ENCODE results near the gene SMIM17. TPM values are rescaled to one million over a fixed set of nuclear protein-coding genes. Genes with fewer than 3 reads are reported as not detected.

SMIM17 gene
- 0.33 TPM in 1 of 2 replicates, not detected in the other for total RNA-seq

DNA sequence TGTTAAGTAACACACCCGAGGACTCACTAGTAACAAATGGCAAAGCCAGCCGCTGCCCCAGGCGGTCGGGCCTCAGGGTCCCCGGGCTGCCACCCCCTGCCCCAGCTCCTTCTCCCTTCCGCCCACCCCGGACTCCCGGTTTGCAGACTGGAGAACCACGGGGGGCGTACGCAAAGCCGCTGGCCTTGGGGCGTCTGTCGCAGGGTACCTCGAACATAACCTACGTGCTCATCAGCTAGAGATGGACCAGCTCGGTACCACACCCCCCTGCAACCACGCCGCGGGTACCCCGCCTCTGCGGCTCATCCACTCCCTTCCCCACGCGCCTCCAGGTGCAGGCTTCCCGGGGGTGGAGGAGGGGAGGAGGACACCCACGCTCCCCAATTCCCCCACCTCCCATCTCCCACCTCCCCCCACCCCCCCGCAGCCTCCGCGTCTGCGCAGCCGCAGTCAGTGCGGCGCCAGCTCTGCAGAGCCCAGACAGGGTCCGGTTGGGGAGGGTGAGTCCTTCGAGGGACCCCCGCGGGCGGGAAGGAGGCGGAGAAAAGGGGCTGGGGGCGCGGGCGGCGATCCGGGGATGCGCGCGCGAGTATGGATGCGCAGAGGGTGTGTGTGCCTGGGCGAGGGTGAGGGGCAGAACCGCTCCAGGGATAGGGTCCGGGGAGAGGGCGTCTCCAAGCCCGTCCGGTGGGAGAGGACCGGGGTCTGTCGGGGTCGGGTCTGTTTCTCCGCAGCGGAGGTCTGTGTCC, at the start of gene SMIM17:
Gene SMIM17, plus strand, starts transcription at position 449 of the 749 bp plus-strand sequence. CDS start 2,509 bp downstream, outside the sequence.

DNA sequence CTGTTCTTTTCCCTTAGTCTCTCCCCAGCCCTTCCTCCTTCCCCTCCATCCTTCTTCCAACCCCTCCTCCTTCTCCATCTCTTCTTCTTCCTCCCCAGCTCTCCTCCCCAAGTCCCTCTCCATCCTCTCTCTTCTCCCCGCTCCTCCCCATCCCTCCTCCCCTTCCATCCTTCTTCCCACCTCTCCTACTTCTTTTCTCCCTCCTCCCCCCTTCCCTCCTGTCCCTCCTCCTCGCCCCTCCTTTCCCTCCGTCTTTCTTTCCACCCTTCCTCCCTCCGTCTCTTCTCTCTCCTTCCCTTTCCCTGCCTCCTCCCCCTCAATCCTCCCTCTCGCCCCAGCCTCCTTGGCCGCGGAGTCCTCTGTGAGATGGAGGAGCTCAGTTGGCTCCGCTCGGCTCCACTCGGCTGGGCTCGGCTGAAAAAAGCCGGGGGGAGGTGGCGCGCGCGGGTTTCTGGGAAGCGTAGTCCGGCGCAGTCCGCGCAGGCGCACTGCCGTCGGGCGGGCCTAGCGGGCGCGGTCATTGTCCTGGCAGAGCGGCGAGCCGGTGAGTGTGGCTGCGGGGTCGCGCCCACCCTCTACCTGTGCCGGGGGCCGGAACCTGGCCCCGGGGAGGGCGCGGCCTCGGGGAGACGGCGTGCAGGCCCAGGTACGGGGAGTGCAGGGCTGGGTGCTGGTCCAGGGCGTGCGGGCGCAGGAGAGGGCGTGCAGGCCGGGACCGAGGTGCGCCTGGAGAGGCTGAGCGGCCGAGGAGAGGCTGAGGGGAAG, 48.0 kb upstream of the SMIM17 start, which contains the start of gene ZNF71:
Gene ZNF71, plus strand, starts transcription at position 520 of the 765 bp plus-strand sequence. CDS start 6,257 bp downstream, outside the sequence.

DNA sequence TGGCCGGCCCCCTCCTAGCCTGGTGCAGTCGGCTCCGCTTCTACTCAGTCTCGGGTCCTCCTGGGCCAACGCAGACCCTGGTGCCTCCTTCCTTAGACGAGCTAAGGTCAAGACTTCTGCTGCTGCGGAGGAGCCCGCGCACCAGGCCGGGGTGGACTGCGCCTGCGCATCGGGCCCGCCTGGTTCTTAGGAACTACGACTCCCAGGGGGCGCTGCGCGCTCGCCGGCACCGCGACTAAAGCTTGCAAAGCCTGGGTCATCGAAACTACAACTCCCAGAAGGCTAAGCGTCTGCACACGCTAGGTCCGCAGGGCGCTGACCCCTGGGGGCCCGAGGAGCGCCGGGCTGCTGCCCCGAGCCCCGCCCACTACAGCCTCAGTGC, 28.6 kb downstream of the SMIM17 start, which contains the start of gene ZNF835:
Gene ZNF835, minus strand, starts transcription at position 145 of the 382 bp plus-strand sequence. CDS start 6,559 bp downstream, outside the sequence.

Other genes with a start within 250 kb of the SMIM17 start
- gene ZNF582, start 249.6 kb upstream of the SMIM17 start, total RNA-seq: 1.3 and 1.9 TPM in 2 replicates
- 2.6 and 3.2 TPM in 2 replicates for gene ZNF583, start 238.8 kb upstream of the SMIM17 start, total RNA-seq
- 0.67 and 0.94 TPM in 2 replicates for gene ZNF667, start 165.8 kb upstream of the SMIM17 start, total RNA-seq
- gene ZNF471, start 135.3 kb upstream of the SMIM17 start, total RNA-seq: 1.1 and 1.4 TPM in 2 replicates
- 4.2 and 6.7 TPM in 2 replicates for gene ZFP28, start 104.2 kb upstream of the SMIM17 start, total RNA-seq
- 1.8 and 2.2 TPM in 2 replicates for gene ZNF470, start 75.7 kb upstream of the SMIM17 start, total RNA-seq
- gene ZNF71, start 47.9 kb upstream of the SMIM17 start, total RNA-seq: 14.0 and 14.7 TPM in 2 replicates
- 0.05 and 0.40 TPM in 2 replicates for gene ZNF835, start 28.6 kb downstream of the SMIM17 start, total RNA-seq
- gene PEG3, start 197.6 kb downstream of the SMIM17 start, total RNA-seq: 0.34 and 0.60 TPM in 2 replicates
- gene ZIM2, start 197.6 kb downstream of the SMIM17 start, total RNA-seq: not detected in 2 replicates

Data from mammary microvascular endothelial cell (primary cell).